Stimulated activated naive CD4-positive, alpha-beta T cell treated with Interleukin-2 at 50 U/mL for 16 hours (primary cell): ENCODE data around the gene SDC4.

Experiments used
- DNase-seq: peaks from one replicate; lab custom pipeline; 2025; lab: John Stamatoyannopoulos, UW

Gene SDC4

GRCh38 chr20:45294659-45295058, 53.6 kb downstream of the SDC4 start:
- DNase-seq = no peak

GRCh38 chr20:45294003-45294368, 54.2 kb downstream of the SDC4 start:
- no peak for DNase-seq

GRCh38 chr20:45293041-45294002, 54.9 kb downstream of the SDC4 start:
- DNase-seq = peak; percentile 78

GRCh38 chr20:45292343-45292742, 55.9 kb downstream of the SDC4 start:
- no peak for DNase-seq

GRCh38 chr20:45291526-45291925, 56.7 kb downstream of the SDC4 start:
- no peak for DNase-seq

GRCh38 chr20:45290677-45291355, 57.4 kb downstream of the SDC4 start:
- peak; percentile 54 for DNase-seq

GRCh38 chr20:45289942-45290676, 58.1 kb downstream of the SDC4 start:
- DNase-seq = no peak

- DNase-seq = no peak
These were observed 59.4 kb downstream of the SDC4 start for GRCh38 chr20:45288860-45289259.

- DNase-seq = no peak
These were observed 59.8 kb downstream of the SDC4 start for GRCh38 chr20:45288376-45288775.

- DNase-seq = no peak
These were observed 64.6 kb downstream of the SDC4 start for GRCh38 chr20:45283551-45284057.

- DNase-seq = no peak
These were observed 65.3 kb downstream of the SDC4 start for GRCh38 chr20:45282700-45283550.

- DNase-seq = no peak
These were observed 68.2 kb downstream of the SDC4 start for GRCh38 chr20:45279992-45280391.

GRCh38 chr20:45275338-45275737, 72.9 kb downstream of the SDC4 start:
- DNase-seq = no peak
